Dermis microvascular lymphatic vessel endothelial cell (primary cell): ENCODE data around the gene TEX19. TPM values are rescaled to one million over a fixed set of nuclear protein-coding genes. Genes with fewer than 3 reads are reported as not detected.
"Not testable (repeated sequence)": the region's sequence is repeated elsewhere in the genome, so short reads cannot be mapped to it uniquely, and the experiment has no call there.

Source experiments
- DNase-seq, 2 donors: peaks; one replicate each; pipeline versions ENCODE4 v3.0.0 to v3.0.0-alpha.2; 2010; ENCODE audit warnings: low read depth in 2 of 2
- total RNA-seq: library from RNA; depleted of rRNA; stranded (reverse); fragments of >200 nt; gene quantifications from 2 replicates; pipeline ENCODE4 v1.2.1, GENCODE V29; 2014

TEX19 gene
- total RNA-seq, 1 donor from 2014 or later, result not detected

- no peak for DNase-seq
These were observed 16.5 kb downstream of the TEX19 start for GRCh38 chr17:82375359-82376041.

DNA sequence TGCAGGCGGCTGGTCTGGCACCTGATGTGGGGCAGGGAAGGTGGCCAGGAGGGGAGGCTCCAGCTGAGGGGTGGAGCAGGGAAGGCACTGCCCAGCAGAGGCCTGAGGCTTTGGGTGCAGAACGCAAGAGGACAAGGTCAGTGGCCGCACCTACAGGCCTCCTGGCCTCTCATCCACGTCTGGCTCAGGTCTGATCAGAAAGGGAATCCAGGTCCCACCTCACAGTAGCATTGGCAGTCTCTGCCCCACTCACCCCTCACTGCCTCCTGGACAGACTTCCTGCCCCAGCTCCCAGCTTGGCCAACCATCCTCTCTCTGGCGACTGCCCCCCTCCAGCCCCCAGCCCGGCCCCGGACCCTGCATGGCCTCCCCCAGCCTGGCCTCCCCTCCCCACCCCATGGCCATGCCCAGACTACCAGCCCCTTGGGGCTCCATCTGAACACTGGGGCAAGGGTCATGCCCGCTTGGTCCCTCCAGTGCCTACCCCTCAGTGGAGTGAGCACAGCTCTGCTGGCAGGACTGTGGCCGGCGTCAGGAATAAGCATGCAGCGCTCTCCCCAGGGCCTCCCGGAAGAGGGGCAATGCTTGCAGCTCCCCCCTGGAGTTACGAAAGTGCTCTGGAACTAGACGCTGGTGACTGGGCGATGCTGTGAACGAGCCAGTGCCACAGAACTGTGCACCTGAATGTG lies 17.1 kb downstream of the TEX19 start:
- no peak for DNase-seq

DNA sequence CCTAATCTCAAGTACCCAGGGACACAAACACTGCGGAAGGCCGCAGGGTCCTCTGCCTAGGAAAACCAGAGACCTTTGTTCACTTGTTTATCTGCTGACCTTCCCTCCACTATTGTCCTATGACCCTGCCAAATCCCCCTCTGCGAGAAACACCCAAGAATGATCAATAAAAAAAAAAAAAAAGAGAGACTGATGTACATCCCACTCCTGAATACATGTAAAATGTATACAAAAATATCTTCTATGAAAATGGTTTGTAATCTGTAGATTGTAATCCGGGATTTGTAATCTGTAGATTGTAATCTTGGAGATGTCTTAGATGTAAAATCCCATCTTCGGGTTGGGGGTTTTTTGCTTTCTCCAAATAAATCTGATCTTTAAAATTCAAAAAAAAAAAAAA lies 18.2 kb downstream of the TEX19 start:
- not testable (repeated sequence) for DNase-seq

DNA sequence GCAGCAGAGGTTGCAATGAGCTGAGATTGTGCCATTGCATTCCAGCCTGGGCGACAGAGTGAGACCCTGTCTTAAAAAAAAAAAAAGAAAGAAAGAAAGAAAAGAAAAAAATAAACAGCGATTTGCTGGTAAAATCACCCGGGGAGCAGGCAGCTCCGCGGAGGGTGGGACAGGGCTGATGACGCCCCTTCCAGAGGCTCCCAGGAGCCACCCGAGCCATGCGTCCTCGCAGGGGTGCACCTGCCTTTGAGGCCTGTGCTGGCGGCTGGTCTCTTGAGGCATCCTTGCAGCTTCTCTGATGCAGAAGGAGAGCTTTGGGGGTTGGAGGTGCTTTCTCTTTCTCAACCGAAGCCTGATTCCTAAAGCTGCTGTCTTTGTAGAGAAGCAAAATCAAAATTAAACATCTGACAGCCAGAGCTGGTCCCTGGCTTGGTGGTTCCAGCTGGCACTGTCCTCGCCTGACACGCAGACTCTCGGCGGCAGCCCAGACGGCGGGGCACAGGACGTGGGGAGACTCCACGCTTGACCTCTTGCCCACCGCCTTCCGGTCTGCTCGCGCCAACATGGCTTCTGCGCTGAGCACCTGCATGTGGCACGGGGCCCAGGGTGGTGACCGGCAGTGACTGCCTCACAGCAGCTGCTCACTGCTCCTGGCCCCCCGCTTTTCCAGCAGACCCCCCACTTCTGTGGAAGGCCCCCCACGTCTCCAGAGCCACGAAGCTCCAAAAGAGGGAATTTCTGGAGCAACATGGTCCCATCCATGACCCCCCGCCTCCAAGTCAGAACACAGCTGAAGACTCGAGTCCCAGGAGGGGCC lies 19.1 kb downstream of the TEX19 start:
- no peak for DNase-seq

- no peak for DNase-seq
These were observed 19.6 kb downstream of the TEX19 start for GRCh38 chr17:82378741-82379021.

DNA sequence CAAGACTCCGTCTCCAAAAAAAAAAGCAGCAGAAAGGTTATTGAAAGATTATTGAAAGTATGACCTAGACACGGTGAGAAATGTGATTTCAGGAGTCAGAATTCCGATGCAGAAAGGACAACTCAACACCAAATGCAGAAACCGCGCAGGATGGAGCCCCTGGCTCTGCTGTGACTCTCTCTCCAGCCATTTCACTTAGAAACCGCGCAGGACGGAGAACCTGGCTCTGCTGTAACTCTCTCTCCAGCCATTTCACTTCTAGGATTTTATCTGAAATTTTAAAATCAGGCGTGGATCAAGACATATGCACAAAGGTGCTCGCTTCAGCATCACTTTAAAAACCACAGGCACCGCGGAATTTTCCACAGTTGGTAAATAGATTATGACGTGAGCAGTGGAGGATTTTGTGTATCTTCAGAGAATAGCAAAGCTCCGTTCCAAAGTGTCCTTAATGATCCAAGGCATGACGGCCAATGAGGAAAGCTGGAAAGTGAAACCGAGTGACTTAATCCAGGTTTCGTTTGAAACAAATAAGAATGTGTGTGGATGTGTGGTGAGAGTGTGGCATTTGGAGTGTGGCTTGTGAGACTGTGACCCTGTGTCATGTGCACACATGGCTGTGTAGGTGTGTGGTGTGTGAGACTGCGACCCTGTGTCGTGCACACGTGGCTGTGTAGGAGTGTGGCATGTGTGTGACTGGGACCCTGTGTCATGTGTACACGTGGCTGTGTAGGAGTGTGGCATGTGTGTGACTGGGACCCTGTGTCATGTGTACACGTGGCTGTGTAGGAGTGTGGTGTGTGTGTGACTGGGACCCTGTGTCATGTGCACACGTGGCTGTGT lies 22.0 kb downstream of the TEX19 start:
- DNase-seq, result no peak

- not testable (repeated sequence) for DNase-seq
These were observed 22.6 kb downstream of the TEX19 start for GRCh38 chr17:82381703-82382009.

- DNase-seq, result not testable (repeated sequence)
These were observed 23.3 kb downstream of the TEX19 start for GRCh38 chr17:82382220-82382932.

- DNase-seq, result no peak
These were observed 23.8 kb downstream of the TEX19 start for GRCh38 chr17:82382933-82383255.

DNA sequence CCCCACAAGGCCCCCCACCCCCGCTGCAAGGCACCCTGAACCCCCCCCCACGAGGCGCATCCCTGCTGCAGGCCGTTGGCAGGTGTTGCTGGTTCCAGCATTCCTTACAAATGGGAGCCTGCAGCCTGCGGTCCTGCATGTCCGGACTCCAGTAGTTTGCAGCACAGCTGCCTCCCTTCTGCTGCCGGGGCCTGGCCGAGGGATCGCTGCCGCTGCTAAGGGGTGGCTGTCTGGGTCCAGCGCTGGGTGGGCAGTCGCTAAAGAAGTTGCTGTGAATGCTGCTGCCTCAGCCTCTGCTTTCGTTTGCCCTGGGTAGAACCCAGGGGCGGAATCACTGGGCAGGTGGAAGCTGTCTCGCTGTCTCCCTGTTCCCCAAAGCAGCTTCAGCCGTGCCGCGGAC lies 24.4 kb downstream of the TEX19 start:
- no peak for DNase-seq

DNA sequence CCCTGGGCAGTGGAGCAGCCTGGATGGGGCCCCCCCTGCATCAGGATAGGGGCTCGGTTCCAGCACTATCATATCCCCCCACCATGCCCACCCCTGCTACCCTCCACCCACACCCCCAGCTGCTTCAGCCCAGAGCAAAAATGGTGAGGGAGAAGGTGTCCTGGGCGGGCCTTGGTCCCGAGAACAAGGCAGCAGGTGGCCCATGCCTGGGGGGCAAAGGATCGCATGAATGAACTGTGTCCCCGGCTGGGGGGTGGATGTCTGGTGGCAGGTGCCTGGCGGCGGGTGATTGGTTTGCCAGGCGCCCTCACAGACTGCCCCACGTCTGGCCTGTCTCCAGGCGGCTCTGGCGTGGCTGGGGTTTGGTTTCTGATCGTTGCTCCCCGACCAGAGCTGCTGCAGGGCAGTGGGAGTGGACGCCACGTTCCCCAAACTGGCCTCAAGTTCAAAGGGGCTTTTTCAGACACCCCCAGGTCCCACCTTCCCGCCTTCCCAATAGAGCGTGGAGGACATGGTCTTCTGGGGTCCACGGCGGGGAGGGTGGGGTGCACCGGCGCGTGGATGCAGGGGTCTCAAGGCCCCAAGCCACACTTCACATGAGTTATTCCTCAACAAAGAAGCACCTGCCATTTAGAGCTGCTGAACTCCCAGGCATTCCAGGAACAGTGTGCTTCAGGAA lies 25.1 kb downstream of the TEX19 start:
- DNase-seq, result no peak

GRCh38 chr17:82384730-82385481 lies 25.9 kb downstream of the TEX19 start:
- DNase-seq, result no peak

GRCh38 chr17:82385559-82386254 lies 26.7 kb downstream of the TEX19 start:
- no peak for DNase-seq

GRCh38 chr17:82386255-82386831 lies 27.3 kb downstream of the TEX19 start:
- DNase-seq, result no peak

- no peak for DNase-seq
These were observed 28.0 kb downstream of the TEX19 start for GRCh38 chr17:82386881-82387704.

GRCh38 chr17:82387705-82388106 lies 28.7 kb downstream of the TEX19 start:
- no peak for DNase-seq

DNA sequence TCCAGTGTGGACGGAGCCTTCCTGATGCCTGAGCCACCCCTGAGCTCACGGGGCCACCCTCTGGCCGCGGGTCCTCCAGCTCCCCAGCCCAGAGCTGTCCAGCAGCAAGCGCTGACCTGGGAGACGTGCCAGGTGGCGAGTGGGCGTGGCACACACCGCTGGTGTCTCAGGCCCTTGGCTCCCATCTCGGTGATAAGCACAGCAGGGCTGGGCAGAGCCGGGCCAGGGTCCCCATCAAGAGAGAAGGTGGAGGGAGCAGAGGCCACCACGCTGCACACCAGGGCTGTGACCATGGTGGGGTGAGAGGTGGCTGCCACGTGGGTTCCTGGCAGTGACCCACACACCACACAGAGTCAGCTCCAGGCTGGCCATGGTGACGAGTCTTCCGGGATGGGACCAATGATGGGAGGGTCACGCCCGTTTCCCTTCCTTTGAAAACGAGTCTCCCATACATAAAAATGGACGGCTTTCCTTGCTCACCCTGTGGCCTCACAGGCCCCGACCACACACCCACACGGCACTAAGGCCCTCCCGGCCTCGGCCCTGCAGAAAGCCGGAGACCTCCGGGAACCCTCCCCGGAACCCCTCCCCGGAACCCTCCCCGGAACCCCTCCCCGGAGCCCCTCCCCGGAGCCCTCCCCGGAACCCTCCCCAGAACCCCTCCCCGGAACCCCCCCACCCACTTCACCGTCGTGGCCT lies 29.3 kb downstream of the TEX19 start:
- DNase-seq, result no peak

DNA sequence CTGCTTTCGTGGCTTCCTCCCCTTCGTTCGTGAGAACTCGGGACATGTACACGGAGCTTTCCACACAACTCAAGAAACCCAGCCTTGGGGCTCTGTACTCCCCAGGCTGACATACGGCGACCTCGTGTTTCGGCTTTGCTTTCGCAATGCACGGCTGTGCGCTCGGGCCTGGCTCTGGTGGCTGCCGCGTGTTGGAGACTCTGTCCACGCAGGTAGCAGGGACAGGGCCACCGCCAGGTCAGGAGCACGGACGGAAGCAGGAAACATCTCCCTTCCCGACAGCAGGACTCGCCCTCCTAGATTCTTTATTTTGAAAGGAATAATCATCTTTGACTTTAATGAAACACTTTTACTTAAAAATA lies 29.9 kb downstream of the TEX19 start:
- no peak for DNase-seq
